K562 (cell line): ENCODE measurements around the gene SHISA4. TPM values are rescaled to one million over a fixed set of nuclear protein-coding genes. Genes with fewer than 3 reads are reported as not detected.

Experiments
- ATAC-seq: fragments of 200-7000 bp; cut with Tn5 transposase; 3 replicates; pipeline ENCODE4 v1.9.1; 2020; ENCODE audit warnings: moderate library complexity
- BruUV-seq: library from RNA; stranded (reverse); fragments of 400-500 nt; replicated peaks from 2 replicates; lab custom pipeline; 2021; lab: Mats Ljungman, UMichigan
- CTCF ChIA-PET: fragments of 300-600 bp; formaldehyde crosslinking; extraction: SDS; loops from one replicate; lab custom pipeline; 2021; ENCODE audit warnings: low intra/inter-chr PET ratio; lab: Yijun Ruan, JAX
- POLR2A ChIA-PET: fragments of 300-600, 350-650 bp; sonication (Branson Sonifier 250); formaldehyde crosslinking; extraction: SDS; loops from one replicate; lab custom pipeline; 2021; ENCODE audit warnings: antibody characterized with exemption, inconsistent platforms; lab: Yijun Ruan, JAX
- DNase-seq, 4 experiments: peaks; one replicate each; pipeline versions ENCODE4 v3.0.0 to v3.0.0-alpha.2; 2011 to 2018; ENCODE audit warnings: low spot score in 3 of 4, mixed read lengths in 3 of 4; ENCODE audit errors: extremely low read depth in 1 of 4
- FAIRE-seq: peaks from 2 replicates; lab custom pipeline; 2011; peaks lifted over from hg19 to GRCh38; lab: Jason Lieb, UNC
- H2AFZ ChIP-seq: 2 replicates; pipeline ENCODE4 v1.6.0; 2011; ENCODE audit warnings: low read depth, low read length, control low read depth, inconsistent platforms
- H3K27ac ChIP-seq: fragments of 200-600 bp; 3 replicates; pipeline ENCODE4 v1.8.0; 2011; ENCODE audit warnings: low read depth, mild to moderate bottlenecking, control low read depth, inconsistent platforms, low read length, moderate library complexity, mixed read lengths; ENCODE audit errors: extremely low read depth
- H3K27me3 ChIP-seq, 2 experiments: fragments of 300-600 bp in 1 of 2; 2 replicates in 1 of 2; 3 replicates in 1 of 2; pipeline versions ENCODE4 v1.6.0 to v1.8.0; 2011; ENCODE audit warnings: inconsistent platforms in 2 of 2, low read length in 2 of 2, mild to moderate bottlenecking in 1 of 2, mixed read lengths in 1 of 2, moderate library complexity in 1 of 2; ENCODE audit not compliant: control insufficient read depth in 2 of 2, insufficient read depth in 2 of 2
- H3K36me3 ChIP-seq: fragments of 300-600 bp; 3 replicates; pipeline ENCODE4 v1.8.0; 2011; ENCODE audit warnings: mild to moderate bottlenecking, low read length, inconsistent platforms; ENCODE audit not compliant: control insufficient read depth, insufficient read depth
- H3K4me1 ChIP-seq, 2 experiments: fragments of 200-600 bp in 1 of 2; replicated peaks in 1 of 2; 2 replicates in 1 of 2; 3 replicates in 1 of 2; pipeline versions ENCODE4 v1.5.1 to v1.8.0; 2011; ENCODE audit warnings: inconsistent platforms in 2 of 2, low read length in 2 of 2, mild to moderate bottlenecking in 1 of 2, mixed read lengths in 1 of 2, moderate library complexity in 1 of 2; ENCODE audit not compliant: control insufficient read depth in 2 of 2, insufficient read depth in 2 of 2
- H3K4me2 ChIP-seq: 2 replicates; pipeline ENCODE4 v1.6.1; 2011; ENCODE audit warnings: low read length, control low read depth, inconsistent platforms, mixed read lengths; ENCODE audit not compliant: insufficient read depth
- H3K4me3 ChIP-seq: fragments of 200-600 bp; sonication (generic), shearing (Covaris generic); 2 replicates; pipeline ENCODE4 v1.5.1; 2016; ENCODE audit warnings: control low read depth, inconsistent platforms
- H3K79me2 ChIP-seq: fragments of 200-600 bp; 3 replicates; pipeline ENCODE4 v1.8.0; 2011; ENCODE audit warnings: low read length, inconsistent platforms; ENCODE audit not compliant: control insufficient read depth, insufficient read depth
- H3K9ac ChIP-seq, 2 experiments: 2 replicates each; pipeline versions ENCODE4 v1.6.0 to v1.6.1; 2011; ENCODE audit warnings: low read depth in 2 of 2, low read length in 2 of 2, control low read depth in 1 of 2, inconsistent platforms in 1 of 2, mild to moderate bottlenecking in 1 of 2, mixed read lengths in 1 of 2; ENCODE audit not compliant: insufficient read depth in 1 of 2
- H3K9me1 ChIP-seq: one replicate; pipeline ENCODE4 v1.6.0; 2011; ENCODE audit warnings: inconsistent platforms, mild to moderate bottlenecking, low read length, moderate library complexity; ENCODE audit not compliant: control insufficient read depth, insufficient read depth
- H3K9me3 ChIP-seq: replicated peaks from 2 replicates; pipeline ENCODE4 v1.5.1; 2011; ENCODE audit warnings: low read depth, low read length, inconsistent platforms; ENCODE audit not compliant: control insufficient read depth, insufficient read depth
- H4K20me1 ChIP-seq: replicated peaks from 2 replicates; pipeline ENCODE4 v1.6.1; 2011; ENCODE audit warnings: low read length, inconsistent platforms, mixed read lengths; ENCODE audit not compliant: control insufficient read depth, insufficient read depth
- CHD2 ChIP-seq: IDR thresholded peaks from 2 replicates; pipeline ENCODE4 v1.6.1; 2011; ENCODE audit warnings: low read depth, low read length
- GTF2A2 ChIP-seq: IDR thresholded peaks from 2 replicates; pipeline ENCODE4 v1.6.1; 2016; ENCODE audit warnings: mild to moderate bottlenecking, missing genetic modification characterization, missing compliant biosample characterization
- HSF4 ChIP-seq: fragments of 250-450 bp; sonication (Bioruptor Pico); IDR thresholded peaks from 2 replicates; pipeline ENCODE4 v2.1.2; 2022; ENCODE audit warnings: mild to moderate bottlenecking, moderate library complexity, borderline replicate concordance
- LARP7 ChIP-seq: fragments of 450-650 bp; IDR thresholded peaks from 2 replicates; pipeline ENCODE4 v1.6.1; 2016
- NUFIP1 ChIP-seq: fragments of 450-650 bp; IDR thresholded peaks from 2 replicates; pipeline ENCODE4 v1.6.1; 2018; ENCODE audit not compliant: partially characterized antibody
- OTX1 ChIP-seq: fragments of 450-650 bp; formaldehyde crosslinking; IDR thresholded peaks from 2 replicates; pipeline ENCODE4 v1.4.0; 2022; ENCODE audit warnings: mild to moderate bottlenecking
- PHB2 ChIP-seq: fragments of 450-650 bp; IDR thresholded peaks from 2 replicates; pipeline ENCODE4 v1.6.1; 2017; ENCODE audit warnings: low read depth
- PRPF4 ChIP-seq: fragments of 200-400 bp; formaldehyde crosslinking; IDR thresholded peaks from one replicate; pipeline ENCODE4 v1.6.1; 2017; ENCODE audit warnings: low read length, low read depth, mild to moderate bottlenecking; ENCODE audit not compliant: insufficient read depth, poor library complexity, severe bottlenecking
- SRSF7 ChIP-seq: fragments of 200-400 bp; formaldehyde crosslinking; optimal IDR thresholded peaks from 2 replicates; pipeline ENCODE3; 2017; ENCODE audit warnings: mild to moderate bottlenecking, low read depth, low read length
- TRIM24 ChIP-seq, 2 experiments: fragments of 450-650 bp; IDR thresholded peaks; 2 replicates each; pipeline ENCODE4 v1.6.1; 2016
- ZNF57 ChIP-seq: fragments of 450-650 bp; formaldehyde crosslinking; IDR thresholded peaks from 2 replicates; pipeline ENCODE4 v1.4.0; 2020; ENCODE audit warnings: mild to moderate bottlenecking, moderate library complexity
- ZZZ3 ChIP-seq: fragments of 450-650 bp; IDR thresholded peaks from 2 replicates; pipeline ENCODE4 v1.6.1; 2016; ENCODE audit warnings: antibody characterized with exemption, mild to moderate bottlenecking, moderate library complexity
- WGBS: fragments of 100-300 bp; shearing (Covaris generic); methylation state at CpG from one replicate; pipeline ENCODE4 v1.1.6; 2016; ENCODE audit warnings: low coverage, mixed read lengths; ENCODE audit not compliant: insufficient coverage; ENCODE audit errors: missing lambda C conversion rate; 5-methylcytosine and 5-hydroxymethylcytosine counted together
- in situ Hi-C: fragments of 300-500 bp; cut with MboI; formaldehyde crosslinking; loops from 4 replicates; pipeline ENCODE4 v1.15.0; 2018; ENCODE audit warnings: inconsistent platforms, mixed read lengths
- intact Hi-C: fragments of 100-400 bp; cut with micrococcal nuclease; formaldehyde crosslinking; loops from 2 replicates; pipeline ENCODE4 v1.14.2; 2022
- polyA plus RNA-seq, 8 experiments: library from polyadenylated mRNA; depleted of rRNA in 4 of 8; stranded (reverse) in 5 of 8; unstranded in 3 of 8; fragments of >200 nt; fragmentation: Nextera tagmentation in 2 of 8; fragmentation: Illumina TruSeq in 1 of 8; extraction: Ambion mirVana in 2 of 8; extraction: Trizol in 1 of 8; gene quantifications; 2 replicates each; pipeline versions ENCODE4 v1.2.1 to v1.2.3, GENCODE V29; 2011 to 2014; ENCODE audit warnings: inconsistent platforms in 1 of 8, missing spikeins in 1 of 8
- total RNA-seq, 7 experiments: library from RNA; depleted of rRNA in 6 of 7; stranded (reverse); fragments of >200 nt in 6 of 7; fragmentation: Illumina TruSeq in 2 of 7; extraction: Trizol in 2 of 7; gene quantifications; 2 replicates each; pipeline versions ENCODE4 v1.2.1 to v1.2.3, GENCODE V29; 2011 to 2021; ENCODE audit warnings: low replicate concordance in 1 of 7
- TF ChIP-seq, protein P1 (sequence below): sonication (generic); formaldehyde crosslinking; IDR thresholded peaks from 2 replicates; pipeline ENCODE4 v1.8.1; 2022; ENCODE audit warnings: missing genetic modification reagents
- TF ChIP-seq, protein P2 (sequence below): sonication (generic); formaldehyde crosslinking; IDR thresholded peaks from 2 replicates; pipeline ENCODE4 v1.4.0; 2020; ENCODE audit warnings: mild to moderate bottlenecking, missing genetic modification reagents

Gene SHISA4
- total and polyA plus RNA-seq, 9 of the 15 experiments (the other 6 are each of a cell fraction or from before 2014, with no cell fraction given): 0.15 to 0.95 (median 0.68) TPM; not detected in 2

DNA sequence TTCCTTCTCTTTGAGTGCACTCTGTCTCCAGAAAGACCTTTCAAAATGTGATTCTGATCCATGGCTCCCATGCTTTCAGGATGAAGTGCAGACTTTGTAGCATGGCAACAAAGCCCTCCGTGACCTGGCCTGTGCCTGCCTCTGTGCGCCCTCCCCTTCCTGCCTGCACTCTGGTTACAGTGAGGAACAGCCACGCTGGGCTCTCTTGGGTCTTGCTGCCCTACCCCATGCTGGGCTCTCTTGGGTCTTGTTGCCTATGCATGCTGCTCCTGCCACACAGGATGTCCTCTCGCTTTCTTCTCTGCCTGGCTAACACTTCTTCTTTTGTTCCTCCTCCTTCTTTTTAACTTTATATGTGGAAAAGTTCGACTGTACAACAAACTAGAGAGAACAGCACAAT is 29.6 kb downstream of the SHISA4 start:
- no TSS peak for BruUV-seq
- H3K9ac ChIP-seq: no peak overlapping the region
- H3K4me1 ChIP-seq: peaks cover 20 to 25% of the 10 kb centered on the region in 2 experiments
- H2AFZ ChIP-seq: no peak overlapping the region
- intact Hi-C loops: no loop called here
- no peak overlapping the region for H3K4me2 ChIP-seq
- POLR2A ChIA-PET: interaction anchor here (1.6 kb wide), 1 partner anchor 28 kb away, joined by 6 read pairs; the partner anchor contains the start of gene LMOD1
- no peak for DNase-seq
- H3K27me3 ChIP-seq: no peaks in the 10 kb centered on the region
- CTCF ChIA-PET: no interaction called here
- TF ChIP-seq SRSF7 (no peak), ZNF57 (no peak), CHD2 (no peak), GTF2A2 (tag) (no peak), TRIM24 (IDR thresholded peaks at IDR 0.05) (no peak), NUFIP1 (no peak), LARP7 (no peak), ZZZ3 (no peak), PHB2 (no peak), PRPF4 (no peak), HSF4 (CRISPR knock-in tag) (no peak), OTX1 (CRISPR knock-in tag) (no peak)
- TF ChIP-seq, protein P1, sequence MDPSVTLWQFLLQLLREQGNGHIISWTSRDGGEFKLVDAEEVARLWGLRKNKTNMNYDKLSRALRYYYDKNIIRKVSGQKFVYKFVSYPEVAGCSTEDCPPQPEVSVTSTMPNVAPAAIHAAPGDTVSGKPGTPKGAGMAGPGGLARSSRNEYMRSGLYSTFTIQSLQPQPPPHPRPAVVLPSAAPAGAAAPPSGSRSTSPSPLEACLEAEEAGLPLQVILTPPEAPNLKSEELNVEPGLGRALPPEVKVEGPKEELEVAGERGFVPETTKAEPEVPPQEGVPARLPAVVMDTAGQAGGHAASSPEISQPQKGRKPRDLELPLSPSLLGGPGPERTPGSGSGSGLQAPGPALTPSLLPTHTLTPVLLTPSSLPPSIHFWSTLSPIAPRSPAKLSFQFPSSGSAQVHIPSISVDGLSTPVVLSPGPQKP (CRISPR knock-in tag): no peak
- TF ChIP-seq, protein P2, sequence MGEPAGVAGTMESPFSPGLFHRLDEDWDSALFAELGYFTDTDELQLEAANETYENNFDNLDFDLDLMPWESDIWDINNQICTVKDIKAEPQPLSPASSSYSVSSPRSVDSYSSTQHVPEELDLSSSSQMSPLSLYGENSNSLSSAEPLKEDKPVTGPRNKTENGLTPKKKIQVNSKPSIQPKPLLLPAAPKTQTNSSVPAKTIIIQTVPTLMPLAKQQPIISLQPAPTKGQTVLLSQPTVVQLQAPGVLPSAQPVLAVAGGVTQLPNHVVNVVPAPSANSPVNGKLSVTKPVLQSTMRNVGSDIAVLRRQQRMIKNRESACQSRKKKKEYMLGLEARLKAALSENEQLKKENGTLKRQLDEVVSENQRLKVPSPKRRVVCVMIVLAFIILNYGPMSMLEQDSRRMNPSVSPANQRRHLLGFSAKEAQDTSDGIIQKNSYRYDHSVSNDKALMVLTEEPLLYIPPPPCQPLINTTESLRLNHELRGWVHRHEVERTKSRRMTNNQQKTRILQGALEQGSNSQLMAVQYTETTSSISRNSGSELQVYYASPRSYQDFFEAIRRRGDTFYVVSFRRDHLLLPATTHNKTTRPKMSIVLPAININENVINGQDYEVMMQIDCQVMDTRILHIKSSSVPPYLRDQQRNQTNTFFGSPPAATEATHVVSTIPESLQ (CRISPR knock-in tag): no peak
- H3K79me2 ChIP-seq: no peaks in the 10 kb centered on the region
- 70% methylated on average over 5 of the region's 5 CpGs for WGBS
- H4K20me1 ChIP-seq: no peaks in the 10 kb centered on the region
- H3K27ac ChIP-seq: no peak overlapping the region
- H3K9me1 ChIP-seq: no peaks in the 10 kb centered on the region
- no peaks in the 10 kb centered on the region for H3K9me3 ChIP-seq
- H3K36me3 ChIP-seq: no peaks in the 10 kb centered on the region
- ATAC-seq: no peak
- H3K4me3 ChIP-seq: no peak overlapping the region
- in situ Hi-C loops: no loop called here
- no peak for FAIRE-seq
